Right lobe of liver (tissue), 4 donors: ENCODE data around the gene NPRL2.

Experiments used
- CTCF ChIP-seq, 4 donors: fragments of 200-600 bp in 3 of 4; fragments of 450-650 bp in 1 of 4; IDR thresholded peaks; one replicate each; pipeline versions ENCODE4 v1.5.1 to v1.8.0; 2016 to 2022; ENCODE audit warnings: antibody characterized with exemption in 4 of 4, mild to moderate bottlenecking in 2 of 4
- POLR2A ChIP-seq: fragments of 450-650 bp; IDR thresholded peaks from one replicate; pipeline ENCODE4 v1.6.1; 2017; ENCODE audit warnings: antibody characterized with exemption, mild to moderate bottlenecking
- donor health status: DM: no; HTN: no; CAD: no.
- donor health status: DM: no; HTN: no; CAD: no.
- donor health status: DM: no; HTN: yes; CAD: no.

- TF ChIP-seq CTCF (IDR thresholded peaks at IDR 0.05) (no peak), POLR2A (no peak)
These were observed 32.0 kb downstream of the NPRL2 start for GRCh38 chr3:50318615-50319014.
